Measurements from ENCODE around the gene SPTAN1.

- no peak for TF ChIP-seq EP300 (IDR thresholded peaks at IDR 0.05)
- TF ChIP-seq, protein P1, sequence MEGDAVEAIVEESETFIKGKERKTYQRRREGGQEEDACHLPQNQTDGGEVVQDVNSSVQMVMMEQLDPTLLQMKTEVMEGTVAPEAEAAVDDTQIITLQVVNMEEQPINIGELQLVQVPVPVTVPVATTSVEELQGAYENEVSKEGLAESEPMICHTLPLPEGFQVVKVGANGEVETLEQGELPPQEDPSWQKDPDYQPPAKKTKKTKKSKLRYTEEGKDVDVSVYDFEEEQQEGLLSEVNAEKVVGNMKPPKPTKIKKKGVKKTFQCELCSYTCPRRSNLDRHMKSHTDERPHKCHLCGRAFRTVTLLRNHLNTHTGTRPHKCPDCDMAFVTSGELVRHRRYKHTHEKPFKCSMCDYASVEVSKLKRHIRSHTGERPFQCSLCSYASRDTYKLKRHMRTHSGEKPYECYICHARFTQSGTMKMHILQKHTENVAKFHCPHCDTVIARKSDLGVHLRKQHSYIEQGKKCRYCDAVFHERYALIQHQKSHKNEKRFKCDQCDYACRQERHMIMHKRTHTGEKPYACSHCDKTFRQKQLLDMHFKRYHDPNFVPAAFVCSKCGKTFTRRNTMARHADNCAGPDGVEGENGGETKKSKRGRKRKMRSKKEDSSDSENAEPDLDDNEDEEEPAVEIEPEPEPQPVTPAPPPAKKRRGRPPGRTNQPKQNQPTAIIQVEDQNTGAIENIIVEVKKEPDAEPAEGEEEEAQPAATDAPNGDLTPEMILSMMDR (IDR thresholded peaks at IDR 0.05), result no peak
These were observed 25.7 kb upstream of the SPTAN1 start for GRCh38 chr9:128526720-128527119.

Measured in esophagus muscularis mucosa (tissue), 3 donors.